Measurements from ENCODE around the gene RIT1.

- TF ChIP-seq, protein P1, sequence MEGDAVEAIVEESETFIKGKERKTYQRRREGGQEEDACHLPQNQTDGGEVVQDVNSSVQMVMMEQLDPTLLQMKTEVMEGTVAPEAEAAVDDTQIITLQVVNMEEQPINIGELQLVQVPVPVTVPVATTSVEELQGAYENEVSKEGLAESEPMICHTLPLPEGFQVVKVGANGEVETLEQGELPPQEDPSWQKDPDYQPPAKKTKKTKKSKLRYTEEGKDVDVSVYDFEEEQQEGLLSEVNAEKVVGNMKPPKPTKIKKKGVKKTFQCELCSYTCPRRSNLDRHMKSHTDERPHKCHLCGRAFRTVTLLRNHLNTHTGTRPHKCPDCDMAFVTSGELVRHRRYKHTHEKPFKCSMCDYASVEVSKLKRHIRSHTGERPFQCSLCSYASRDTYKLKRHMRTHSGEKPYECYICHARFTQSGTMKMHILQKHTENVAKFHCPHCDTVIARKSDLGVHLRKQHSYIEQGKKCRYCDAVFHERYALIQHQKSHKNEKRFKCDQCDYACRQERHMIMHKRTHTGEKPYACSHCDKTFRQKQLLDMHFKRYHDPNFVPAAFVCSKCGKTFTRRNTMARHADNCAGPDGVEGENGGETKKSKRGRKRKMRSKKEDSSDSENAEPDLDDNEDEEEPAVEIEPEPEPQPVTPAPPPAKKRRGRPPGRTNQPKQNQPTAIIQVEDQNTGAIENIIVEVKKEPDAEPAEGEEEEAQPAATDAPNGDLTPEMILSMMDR (IDR thresholded peaks at IDR 0.05) = no peak
- no peak for TF ChIP-seq ZNF416 (CRISPR knock-in tag; IDR thresholded peaks at IDR 0.05)
- no peak for TF ChIP-seq ZNF671 (CRISPR knock-in tag; IDR thresholded peaks at IDR 0.05)
- TF ChIP-seq NR3C1 (CRISPR knock-in tag; conservative IDR thresholded peaks at IDR 0.05; ENCODE audit: low read depth) = no peak
- TF ChIP-seq FOXP4 (CRISPR knock-in tag; IDR thresholded peaks at IDR 0.05) = no peak
- TF ChIP-seq TCF7 (CRISPR knock-in tag; IDR thresholded peaks at IDR 0.05; ENCODE audit: low read depth) = no peak
- TF ChIP-seq ZNF423 (CRISPR knock-in tag; IDR thresholded peaks at IDR 0.05) = no peak
- TF ChIP-seq ZNF121 (CRISPR knock-in tag; IDR thresholded peaks at IDR 0.05) = no peak
Observed at GRCh38 chr1:155850345-155850744, 60.8 kb downstream of the RIT1 start.

Data from WTC11 (cell line).